CD4-positive, alpha-beta T cell treated with Interleukin-17A for 1 hour (primary cell): ENCODE data around the gene ATG7.

Source experiments
- DNase-seq: peaks from one replicate; pipeline ENCODE4 v3.0.0-alpha.2; 2020

Gene ATG7

GRCh38 chr3:11543948-11544387, 271.8 kb downstream of the ATG7 start:
- no peak for DNase-seq

GRCh38 chr3:11544412-11545181, 272.4 kb downstream of the ATG7 start:
- no peak for DNase-seq

- no peak for DNase-seq
These were observed 273.1 kb downstream of the ATG7 start for GRCh38 chr3:11545186-11545851.

GRCh38 chr3:11546657-11547302, 274.6 kb downstream of the ATG7 start:
- no peak for DNase-seq

- no peak for DNase-seq
These were observed 275.3 kb downstream of the ATG7 start for GRCh38 chr3:11547498-11547897.

GRCh38 chr3:11548721-11549131, 276.5 kb downstream of the ATG7 start:
- DNase-seq: no peak

- no peak for DNase-seq
These were observed 277.5 kb downstream of the ATG7 start for GRCh38 chr3:11549580-11550140.

- DNase-seq: no peak
These were observed 278.8 kb downstream of the ATG7 start for GRCh38 chr3:11551036-11551435.

GRCh38 chr3:11552289-11553264, 280.4 kb downstream of the ATG7 start:
- no peak for DNase-seq

GRCh38 chr3:11553436-11554235, 281.4 kb downstream of the ATG7 start:
- DNase-seq: no peak

- DNase-seq: no peak
These were observed 282.0 kb downstream of the ATG7 start for GRCh38 chr3:11554236-11554610.

GRCh38 chr3:11554666-11555065, 282.5 kb downstream of the ATG7 start:
- DNase-seq: no peak

- DNase-seq: no peak
These were observed 283.1 kb downstream of the ATG7 start for GRCh38 chr3:11555211-11555782.

- no peak for DNase-seq
These were observed 283.9 kb downstream of the ATG7 start for GRCh38 chr3:11555881-11556633.

GRCh38 chr3:11556851-11557644, 284.9 kb downstream of the ATG7 start:
- DNase-seq: no peak

GRCh38 chr3:11558002-11558401, 285.8 kb downstream of the ATG7 start:
- no peak for DNase-seq

- DNase-seq: no peak
These were observed 286.3 kb downstream of the ATG7 start for GRCh38 chr3:11558411-11558903.

- DNase-seq: no peak
These were observed 287.0 kb downstream of the ATG7 start for GRCh38 chr3:11558918-11559815.
